RWPE1 (cell line): ENCODE data around the gene ATP2B3.

Experiments
- CTCF ChIA-PET: fragments of 350-600 bp; sonication (Branson Sonifier 250); formaldehyde crosslinking; extraction: SDS; loops from one replicate; lab custom pipeline; 2021; lab: Yijun Ruan, JAX
- POLR2A ChIA-PET: fragments of 400-600 bp; formaldehyde crosslinking; extraction: SDS; loops from one replicate; lab custom pipeline; 2020; ENCODE audit warnings: antibody characterized with exemption; ENCODE audit not compliant: low non-redundant PET; lab: Yijun Ruan, JAX
- DNase-seq: peaks from one replicate; pipeline ENCODE4 v3.0.0; 2012; ENCODE audit warnings: low spot score
- H3K27ac ChIP-seq: fragments of 450-650 bp; 2 replicates; pipeline ENCODE4 v1.5.1; 2017
- TF ChIP-seq, protein P1 (sequence below): fragments of 450-650 bp; conservative IDR thresholded peaks from 2 replicates; pipeline ENCODE4 v1.5.1; 2017; ENCODE audit warnings: low read depth, mild to moderate bottlenecking

The ATP2B3 gene

DNA sequence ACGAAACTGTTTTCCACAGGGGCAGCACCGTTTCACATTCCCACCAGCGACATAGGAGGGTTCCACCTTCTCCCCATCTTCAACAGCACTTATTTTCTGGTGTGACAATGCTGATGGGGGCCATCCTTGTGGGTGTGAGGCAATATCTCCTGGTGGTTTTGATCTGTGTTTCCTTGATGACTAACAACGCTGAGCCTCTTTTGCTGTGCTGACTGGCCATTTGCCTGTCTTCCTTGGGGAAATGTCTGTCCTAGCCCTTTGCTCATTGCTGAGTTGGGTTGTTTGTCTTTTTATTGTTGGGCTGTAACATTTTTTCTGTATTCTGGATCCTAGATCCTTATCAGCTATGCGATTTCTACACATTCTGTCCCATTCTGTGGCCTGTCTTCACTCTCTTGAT is 33.7 kb downstream of the ATP2B3 start:
- POLR2A ChIA-PET = no interaction called here
- CTCF ChIA-PET = no interaction called here
- H3K27ac ChIP-seq = no peak overlapping the region
- TF ChIP-seq, protein P1, sequence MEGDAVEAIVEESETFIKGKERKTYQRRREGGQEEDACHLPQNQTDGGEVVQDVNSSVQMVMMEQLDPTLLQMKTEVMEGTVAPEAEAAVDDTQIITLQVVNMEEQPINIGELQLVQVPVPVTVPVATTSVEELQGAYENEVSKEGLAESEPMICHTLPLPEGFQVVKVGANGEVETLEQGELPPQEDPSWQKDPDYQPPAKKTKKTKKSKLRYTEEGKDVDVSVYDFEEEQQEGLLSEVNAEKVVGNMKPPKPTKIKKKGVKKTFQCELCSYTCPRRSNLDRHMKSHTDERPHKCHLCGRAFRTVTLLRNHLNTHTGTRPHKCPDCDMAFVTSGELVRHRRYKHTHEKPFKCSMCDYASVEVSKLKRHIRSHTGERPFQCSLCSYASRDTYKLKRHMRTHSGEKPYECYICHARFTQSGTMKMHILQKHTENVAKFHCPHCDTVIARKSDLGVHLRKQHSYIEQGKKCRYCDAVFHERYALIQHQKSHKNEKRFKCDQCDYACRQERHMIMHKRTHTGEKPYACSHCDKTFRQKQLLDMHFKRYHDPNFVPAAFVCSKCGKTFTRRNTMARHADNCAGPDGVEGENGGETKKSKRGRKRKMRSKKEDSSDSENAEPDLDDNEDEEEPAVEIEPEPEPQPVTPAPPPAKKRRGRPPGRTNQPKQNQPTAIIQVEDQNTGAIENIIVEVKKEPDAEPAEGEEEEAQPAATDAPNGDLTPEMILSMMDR = no peak
- no peak for DNase-seq

DNA sequence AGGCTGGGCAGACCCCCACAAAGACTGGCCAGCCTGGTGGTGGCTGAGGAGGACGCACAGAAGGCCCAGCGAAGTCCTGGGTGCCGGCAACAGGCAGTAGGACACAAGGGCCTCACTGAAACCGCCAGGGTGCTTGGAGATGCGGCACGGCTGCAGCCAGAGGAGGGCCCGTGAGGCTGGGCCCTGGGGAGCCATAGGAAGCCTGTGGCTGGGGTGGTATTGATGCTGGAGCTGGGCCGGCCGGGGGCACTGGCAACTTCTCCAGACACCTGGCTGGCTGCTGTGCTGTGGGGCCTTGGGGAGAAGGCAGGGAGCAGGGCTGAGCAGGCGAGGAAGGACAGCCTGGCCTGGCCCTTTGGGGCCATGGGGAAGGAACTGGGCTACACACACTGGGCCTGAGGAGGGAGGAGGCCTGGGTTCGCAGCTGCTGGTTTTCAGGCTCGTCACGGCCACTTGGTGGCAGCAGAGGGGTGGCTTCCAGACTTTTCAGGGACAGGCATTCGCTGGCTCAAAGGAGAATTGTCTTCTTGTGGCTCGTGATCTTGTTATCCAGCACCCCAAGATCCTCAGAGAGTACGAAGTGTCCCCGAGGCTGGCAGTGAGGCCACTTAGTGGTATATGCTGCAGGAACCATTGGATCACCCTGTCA is 37.2 kb downstream of the ATP2B3 start:
- POLR2A ChIA-PET = interaction anchor here (0.6 kb wide), 1 partner anchor 94 kb away, joined by 3 read pairs; no protein-coding TSS in a partner anchor
- no peak overlapping the region for H3K27ac ChIP-seq
- DNase-seq = peak; percentile 38
- CTCF ChIA-PET = interaction anchor here (0.5 to 2.5 kb wide), 12 partner anchors 10 to 264 kb away, joined by 3 to 13 read pairs (median 4); partner anchors contain the start of gene BGN
- TF ChIP-seq, protein P1 = peak; percentile 67

DNA sequence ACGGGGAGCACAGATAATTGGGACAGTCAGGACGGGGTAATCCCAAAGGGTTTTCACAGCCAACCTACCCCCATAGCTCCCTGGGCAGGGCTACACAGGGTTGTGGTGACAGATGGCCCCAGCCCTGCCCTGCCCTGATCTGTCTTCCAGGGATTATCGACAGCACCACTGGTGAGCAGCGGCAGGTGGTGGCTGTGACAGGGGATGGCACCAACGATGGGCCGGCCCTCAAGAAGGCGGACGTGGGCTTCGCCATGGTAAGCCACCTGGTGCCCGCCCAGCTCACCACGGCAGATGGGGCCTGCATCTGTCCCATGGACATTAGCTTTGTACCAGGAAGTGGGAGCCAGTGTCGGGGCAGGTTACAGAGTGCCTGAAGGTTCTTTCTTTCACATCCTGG is 39.3 kb downstream of the ATP2B3 start:
- TF ChIP-seq, protein P1 = no peak
- ChIA-PET POLR2A (no interaction called here), CTCF (interaction anchor here (0.5 kb wide), 1 partner anchor 344 kb away, joined by 3 read pairs; no protein-coding TSS in a partner anchor)
- DNase-seq = no peak
- H3K27ac ChIP-seq = no peak overlapping the region

DNA sequence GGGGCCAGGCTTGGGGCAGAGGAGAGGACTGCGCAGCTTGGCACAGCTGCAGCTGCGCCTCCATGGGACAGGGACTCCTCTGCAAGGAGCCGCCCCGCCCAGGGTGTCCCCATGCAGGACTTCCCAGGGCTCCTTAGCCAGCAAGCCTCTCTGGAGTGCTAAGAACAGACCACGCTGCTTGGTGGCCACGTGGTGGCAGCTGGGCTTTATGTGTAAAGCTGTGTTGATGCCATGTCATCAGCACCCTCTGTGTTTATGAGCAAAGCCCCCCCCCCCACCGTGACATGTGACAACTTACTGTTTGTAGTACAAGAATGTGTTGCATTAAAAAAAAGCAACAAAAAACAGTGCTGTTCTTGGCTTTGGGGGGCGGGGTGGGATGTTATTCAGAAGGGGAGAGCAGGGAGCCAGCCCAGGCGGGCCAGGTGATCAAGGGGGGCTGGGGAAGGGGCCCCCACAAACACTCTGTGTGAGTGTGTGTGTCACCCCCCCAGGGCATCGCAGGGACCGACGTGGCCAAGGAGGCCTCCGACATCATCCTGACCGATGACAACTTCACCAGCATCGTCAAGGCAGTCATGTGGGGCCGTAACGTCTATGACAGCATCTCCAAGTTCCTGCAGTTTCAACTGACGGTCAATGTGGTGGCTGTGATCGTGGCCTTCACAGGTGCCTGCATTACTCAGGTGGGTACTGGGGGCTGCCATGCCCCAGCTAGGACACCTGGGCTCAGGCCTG is 40.3 kb downstream of the ATP2B3 start:
- CTCF ChIA-PET = no interaction called here

DNA sequence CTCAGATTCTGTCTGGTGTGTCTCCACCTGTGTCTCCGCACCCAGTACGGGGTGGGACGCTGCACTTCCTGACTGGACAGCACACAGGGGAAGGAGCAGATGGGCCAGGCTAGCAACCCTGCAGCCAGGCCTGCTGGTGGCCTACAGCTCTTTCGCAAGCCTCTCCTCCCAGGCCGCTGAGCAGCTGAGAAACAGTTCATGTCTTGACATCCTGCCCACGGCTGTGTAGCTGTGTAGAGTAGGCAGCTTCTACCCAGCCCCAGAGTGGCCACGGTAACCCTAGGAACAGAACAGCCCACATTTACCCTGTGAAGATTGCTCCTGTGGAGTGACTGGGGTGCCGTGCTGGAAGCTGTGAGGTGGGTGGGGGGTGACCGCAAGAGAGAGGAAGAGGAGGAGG is 42.6 kb downstream of the ATP2B3 start:
- ChIA-PET CTCF (no interaction called here), POLR2A (no interaction called here)
- no peak overlapping the region for H3K27ac ChIP-seq
- TF ChIP-seq, protein P1 = no peak
- DNase-seq = no peak

More for the DNA sequence above, 40.3 kb downstream of the ATP2B3 start:
- TF ChIP-seq, protein P1 = no peak
- H3K27ac ChIP-seq = no peak overlapping the region
- POLR2A ChIA-PET = no interaction called here
- no peak for DNase-seq

DNA sequence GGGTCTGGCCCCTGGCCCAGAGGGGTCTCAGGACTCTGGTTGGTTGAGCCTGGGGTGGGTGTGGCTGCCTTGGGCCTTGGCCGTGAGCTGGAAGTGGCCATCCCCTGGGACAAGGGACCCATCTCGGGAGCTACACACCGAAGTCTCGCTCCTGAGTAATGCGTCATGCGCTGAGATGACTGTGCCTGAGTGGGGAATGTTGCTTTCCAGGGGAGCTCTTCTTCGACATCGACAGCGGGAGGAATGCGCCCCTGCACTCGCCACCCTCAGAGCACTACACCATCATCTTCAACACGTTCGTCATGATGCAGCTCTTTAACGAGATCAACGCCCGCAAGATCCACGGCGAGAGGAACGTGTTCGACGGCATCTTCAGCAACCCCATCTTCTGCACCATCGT is 43.0 kb downstream of the ATP2B3 start:
- CTCF ChIA-PET = no interaction called here
- DNase-seq = no peak
- TF ChIP-seq, protein P1 = no peak
- POLR2A ChIA-PET = no interaction called here
- H3K27ac ChIP-seq = no peak overlapping the region
